SK-N-SH treated with all-trans-retinoic acid at 6 μM for 48 hours (cell line): Measurements from ENCODE around the gene TMEM150A.

ENCODE experiments used
- ARNTL ChIP-seq: fragments of 450-650 bp; formaldehyde crosslinking; IDR thresholded peaks from 2 replicates; pipeline ENCODE4 v1.5.0; 2020; ENCODE audit warnings: low read depth, mild to moderate bottlenecking, moderate library complexity, borderline replicate concordance
- BACH2 ChIP-seq: fragments of 250-450 bp; sonication (Bioruptor Pico); IDR thresholded peaks from 2 replicates; pipeline ENCODE4 v1.9.0; 2021; ENCODE audit warnings: mild to moderate bottlenecking, borderline replicate concordance
- POU6F1 ChIP-seq: fragments of 250-450 bp; sonication (Bioruptor Pico); IDR thresholded peaks from 2 replicates; pipeline ENCODE4 v1.8.0; 2021; ENCODE audit warnings: low read depth, mild to moderate bottlenecking, moderate library complexity, borderline replicate concordance
- SNAI2 ChIP-seq: fragments of 250-450 bp; sonication (Bioruptor Pico); IDR thresholded peaks from 2 replicates; pipeline ENCODE4 v1.5.0; 2020; ENCODE audit warnings: mild to moderate bottlenecking, moderate library complexity
- ZFP3 ChIP-seq: fragments of 250-450 bp; sonication (Bioruptor Pico); IDR thresholded peaks from 2 replicates; pipeline ENCODE4 v1.5.0; 2020; ENCODE audit warnings: mild to moderate bottlenecking, moderate library complexity
- TF ChIP-seq, protein P1 (sequence below): fragments of 250-450 bp; sonication (Bioruptor Pico); IDR thresholded peaks from 2 replicates; pipeline ENCODE4 v1.8.0; 2020; ENCODE audit warnings: mild to moderate bottlenecking, moderate library complexity, borderline replicate concordance
- TF ChIP-seq, protein P2 (sequence below): fragments of 250-450 bp; sonication (Bioruptor Pico); IDR thresholded peaks from 2 replicates; pipeline ENCODE4 v1.5.1; 2020; ENCODE audit warnings: low read depth, mild to moderate bottlenecking, moderate library complexity
- TF ChIP-seq, protein P3 (sequence below): fragments of 250-450 bp; sonication (Bioruptor Pico); IDR thresholded peaks from 2 replicates; pipeline ENCODE4 v1.5.0; 2020; ENCODE audit warnings: mild to moderate bottlenecking, moderate library complexity

GRCh38 chr2:85615413-85615728 lies 12.9 kb upstream of the TMEM150A start:
- no peak for TF ChIP-seq SNAI2 (CRISPR knock-in tag)
- TF ChIP-seq ARNTL (CRISPR knock-in tag) = no peak
- TF ChIP-seq, protein P1, sequence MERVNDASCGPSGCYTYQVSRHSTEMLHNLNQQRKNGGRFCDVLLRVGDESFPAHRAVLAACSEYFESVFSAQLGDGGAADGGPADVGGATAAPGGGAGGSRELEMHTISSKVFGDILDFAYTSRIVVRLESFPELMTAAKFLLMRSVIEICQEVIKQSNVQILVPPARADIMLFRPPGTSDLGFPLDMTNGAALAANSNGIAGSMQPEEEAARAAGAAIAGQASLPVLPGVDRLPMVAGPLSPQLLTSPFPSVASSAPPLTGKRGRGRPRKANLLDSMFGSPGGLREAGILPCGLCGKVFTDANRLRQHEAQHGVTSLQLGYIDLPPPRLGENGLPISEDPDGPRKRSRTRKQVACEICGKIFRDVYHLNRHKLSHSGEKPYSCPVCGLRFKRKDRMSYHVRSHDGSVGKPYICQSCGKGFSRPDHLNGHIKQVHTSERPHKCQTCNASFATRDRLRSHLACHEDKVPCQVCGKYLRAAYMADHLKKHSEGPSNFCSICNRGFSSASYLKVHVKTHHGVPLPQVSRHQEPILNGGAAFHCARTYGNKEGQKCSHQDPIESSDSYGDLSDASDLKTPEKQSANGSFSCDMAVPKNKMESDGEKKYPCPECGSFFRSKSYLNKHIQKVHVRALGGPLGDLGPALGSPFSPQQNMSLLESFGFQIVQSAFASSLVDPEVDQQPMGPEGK (CRISPR knock-in tag) = no peak
- TF ChIP-seq, protein P2, sequence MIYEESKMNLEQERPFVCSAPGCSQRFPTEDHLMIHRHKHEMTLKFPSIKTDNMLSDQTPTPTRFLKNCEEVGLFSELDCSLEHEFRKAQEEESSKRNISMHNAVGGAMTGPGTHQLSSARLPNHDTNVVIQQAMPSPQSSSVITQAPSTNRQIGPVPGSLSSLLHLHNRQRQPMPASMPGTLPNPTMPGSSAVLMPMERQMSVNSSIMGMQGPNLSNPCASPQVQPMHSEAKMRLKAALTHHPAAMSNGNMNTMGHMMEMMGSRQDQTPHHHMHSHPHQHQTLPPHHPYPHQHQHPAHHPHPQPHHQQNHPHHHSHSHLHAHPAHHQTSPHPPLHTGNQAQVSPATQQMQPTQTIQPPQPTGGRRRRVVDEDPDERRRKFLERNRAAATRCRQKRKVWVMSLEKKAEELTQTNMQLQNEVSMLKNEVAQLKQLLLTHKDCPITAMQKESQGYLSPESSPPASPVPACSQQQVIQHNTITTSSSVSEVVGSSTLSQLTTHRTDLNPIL (CRISPR knock-in tag) = no peak
- no peak for TF ChIP-seq POU6F1 (CRISPR knock-in tag)
- TF ChIP-seq BACH2 (CRISPR knock-in tag) = no peak
- TF ChIP-seq, protein P3, sequence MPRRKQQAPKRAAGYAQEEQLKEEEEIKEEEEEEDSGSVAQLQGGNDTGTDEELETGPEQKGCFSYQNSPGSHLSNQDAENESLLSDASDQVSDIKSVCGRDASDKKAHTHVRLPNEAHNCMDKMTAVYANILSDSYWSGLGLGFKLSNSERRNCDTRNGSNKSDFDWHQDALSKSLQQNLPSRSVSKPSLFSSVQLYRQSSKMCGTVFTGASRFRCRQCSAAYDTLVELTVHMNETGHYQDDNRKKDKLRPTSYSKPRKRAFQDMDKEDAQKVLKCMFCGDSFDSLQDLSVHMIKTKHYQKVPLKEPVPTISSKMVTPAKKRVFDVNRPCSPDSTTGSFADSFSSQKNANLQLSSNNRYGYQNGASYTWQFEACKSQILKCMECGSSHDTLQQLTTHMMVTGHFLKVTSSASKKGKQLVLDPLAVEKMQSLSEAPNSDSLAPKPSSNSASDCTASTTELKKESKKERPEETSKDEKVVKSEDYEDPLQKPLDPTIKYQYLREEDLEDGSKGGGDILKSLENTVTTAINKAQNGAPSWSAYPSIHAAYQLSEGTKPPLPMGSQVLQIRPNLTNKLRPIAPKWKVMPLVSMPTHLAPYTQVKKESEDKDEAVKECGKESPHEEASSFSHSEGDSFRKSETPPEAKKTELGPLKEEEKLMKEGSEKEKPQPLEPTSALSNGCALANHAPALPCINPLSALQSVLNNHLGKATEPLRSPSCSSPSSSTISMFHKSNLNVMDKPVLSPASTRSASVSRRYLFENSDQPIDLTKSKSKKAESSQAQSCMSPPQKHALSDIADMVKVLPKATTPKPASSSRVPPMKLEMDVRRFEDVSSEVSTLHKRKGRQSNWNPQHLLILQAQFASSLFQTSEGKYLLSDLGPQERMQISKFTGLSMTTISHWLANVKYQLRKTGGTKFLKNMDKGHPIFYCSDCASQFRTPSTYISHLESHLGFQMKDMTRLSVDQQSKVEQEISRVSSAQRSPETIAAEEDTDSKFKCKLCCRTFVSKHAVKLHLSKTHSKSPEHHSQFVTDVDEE (CRISPR knock-in tag) = no peak
- no peak for TF ChIP-seq ZFP3 (CRISPR knock-in tag)
